Kidney (tissue), 14 donors: Measurements from ENCODE around the gene RNH1. TPM values are rescaled to one million over a fixed set of nuclear protein-coding genes. Genes with fewer than 3 reads are reported as not detected.

Source experiments
- DNase-seq, 5 donors: peaks; one replicate each; pipeline ENCODE4 v3.0.0-alpha.2; 2013 to 2020
- FAIRE-seq: peaks from 2 replicates; lab custom pipeline; 2012; peaks lifted over from hg19 to GRCh38; lab: Jason Lieb, UNC
- H3K27ac ChIP-seq, 2 donors: one replicate each; pipeline ENCODE4 v1.7.0; 2013; ENCODE audit warnings: low read depth in 2 of 2, low read length in 2 of 2, inconsistent platforms in 1 of 2
- H3K27me3 ChIP-seq: one replicate; pipeline ENCODE4 v1.7.1; 2013; ENCODE audit warnings: low read length, inconsistent platforms; ENCODE audit not compliant: control insufficient read depth, insufficient read depth
- H3K36me3 ChIP-seq, 3 donors: one replicate each; pipeline versions ENCODE4 v1.7.0 to v1.7.1; 2013; ENCODE audit warnings: low read length in 3 of 3, control low read depth in 1 of 3, inconsistent platforms in 1 of 3; ENCODE audit not compliant: insufficient read depth in 3 of 3, control insufficient read depth in 2 of 3
- H3K4me1 ChIP-seq, 3 donors: one replicate each; pipeline versions ENCODE4 v1.7.0 to v1.7.1; 2013; ENCODE audit warnings: low read length in 3 of 3, inconsistent platforms in 1 of 3, low read depth in 1 of 3; ENCODE audit not compliant: control insufficient read depth in 2 of 3, insufficient read depth in 2 of 3
- H3K4me3 ChIP-seq, 3 donors: one replicate each; pipeline versions ENCODE4 v1.7.0 to v1.8.1; 2013; ENCODE audit warnings: low read length in 3 of 3, control low read depth in 1 of 3, inconsistent platforms in 1 of 3
- H3K9ac ChIP-seq, 3 donors: one replicate each; pipeline versions ENCODE4 v1.7.0 to v1.7.1; 2013; ENCODE audit warnings: low read length in 3 of 3, control low read depth in 1 of 3, inconsistent platforms in 1 of 3
- H3K9me3 ChIP-seq, 3 donors: one replicate each; pipeline versions ENCODE4 v1.7.0 to v1.7.1; 2013; ENCODE audit warnings: low read length in 3 of 3, control low read depth in 1 of 3, inconsistent platforms in 1 of 3; ENCODE audit not compliant: control insufficient read depth in 2 of 3, insufficient read depth in 1 of 3
- CTCF ChIP-seq: IDR thresholded peaks from 3 replicates; pipeline ENCODE4 v1.5.1; 2012; ENCODE audit warnings: mild to moderate bottlenecking, moderate library complexity, borderline replicate concordance; ENCODE audit not compliant: insufficient read depth; ENCODE audit errors: extremely low read depth
- intact Hi-C: fragments of 100-400 bp; cut with DNase I; formaldehyde crosslinking; loops from one replicate; pipeline ENCODE4 v1.11.1; 2022
- polyA plus RNA-seq: library from polyadenylated mRNA; stranded (reverse); fragments of 350-450 nt; fragmentation: Illumina TruSeq; extraction: RNeasy Lipid Tissue Mini Kit (QIAGEN cat#74804); gene quantifications from one replicate; pipeline ENCODE4 v1.2.3, GENCODE V29; 2014; ENCODE audit warnings: low read depth, low replicate concordance; ENCODE audit not compliant: insufficient read depth
- total RNA-seq: library from RNA; stranded (reverse); fragmentation: NEBNext Ultra II Directional; extraction: Animal tissue kit (Norgen Biotek cat#: 25700); gene quantifications from one replicate; pipeline ENCODE4 v1.2.1, GENCODE V29; 2021
- donor health status: control.
- donor health status: control.
- donor health status: control.
- donor health status: control.
- donor health status: control.
- donor health status: DM: yes; HTN: yes; CAD: no.
- donor health status: Normal renal cell carcinoma (clear cell type).

The RNH1 gene
- total and polyA plus RNA-seq, 2 donors from 2014 or later, result 171 to 191 TPM

- Histone ChIP-seq H3K9ac (no peak overlapping the region), H3K4me1 (no peaks in the 10 kb centered on the region), H3K9me3 (no peaks in the 10 kb centered on the region), H3K27me3 (no peaks in the 10 kb centered on the region), H3K27ac (no peak overlapping the region), H3K36me3 (peaks cover 0 to under 1% (median 0%) of the 10 kb centered on the region in 3 donors), H3K4me3 (no peak overlapping the region)
- intact Hi-C loops, result no loop called here
- no peak for FAIRE-seq
- no peak for TF ChIP-seq CTCF
- no peak for DNase-seq
Measured at GRCh38 chr11:516400-516799, 9.4 kb upstream of the RNH1 start.

- no peak for TF ChIP-seq CTCF
- FAIRE-seq (no peak), DNase-seq (no peak)
- H3K27me3 ChIP-seq, result no peaks in the 10 kb centered on the region
- H3K9me3 ChIP-seq, result no peaks in the 10 kb centered on the region
- intact Hi-C loops, result no loop called here
- no peak overlapping the region for H3K27ac ChIP-seq
- H3K4me1 ChIP-seq, result no peaks in the 10 kb centered on the region
- H3K9ac ChIP-seq, result no peak overlapping the region
- peaks cover 0 to 3% (median 0%) of the 10 kb centered on the region in 3 donors for H3K36me3 ChIP-seq
- H3K4me3 ChIP-seq, result no peak overlapping the region
Measured at GRCh38 chr11:515131-515530, 8.1 kb upstream of the RNH1 start.

- Histone ChIP-seq H3K9ac (no peak overlapping the region), H3K27ac (no peak overlapping the region), H3K27me3 (no peaks in the 10 kb centered on the region), H3K4me3 (no peak overlapping the region), H3K4me1 (no peaks in the 10 kb centered on the region), H3K9me3 (no peaks in the 10 kb centered on the region), H3K36me3 (peaks cover 0 to 3% (median 3%) of the 10 kb centered on the region in 3 donors)
- intact Hi-C loops, result no loop called here
- FAIRE-seq (no peak), DNase-seq (no peak)
- no peak for TF ChIP-seq CTCF
Measured at GRCh38 chr11:514606-515005, 7.6 kb upstream of the RNH1 start.
